ENCODE data around the gene C12orf42. TPM values are rescaled to one million over a fixed set of nuclear protein-coding genes. Genes with fewer than 3 reads are reported as not detected.

Gene C12orf42
- total and polyA plus RNA-seq, 2 of the 4 experiments (the other 2 are of a cell fraction): not detected

DNA sequence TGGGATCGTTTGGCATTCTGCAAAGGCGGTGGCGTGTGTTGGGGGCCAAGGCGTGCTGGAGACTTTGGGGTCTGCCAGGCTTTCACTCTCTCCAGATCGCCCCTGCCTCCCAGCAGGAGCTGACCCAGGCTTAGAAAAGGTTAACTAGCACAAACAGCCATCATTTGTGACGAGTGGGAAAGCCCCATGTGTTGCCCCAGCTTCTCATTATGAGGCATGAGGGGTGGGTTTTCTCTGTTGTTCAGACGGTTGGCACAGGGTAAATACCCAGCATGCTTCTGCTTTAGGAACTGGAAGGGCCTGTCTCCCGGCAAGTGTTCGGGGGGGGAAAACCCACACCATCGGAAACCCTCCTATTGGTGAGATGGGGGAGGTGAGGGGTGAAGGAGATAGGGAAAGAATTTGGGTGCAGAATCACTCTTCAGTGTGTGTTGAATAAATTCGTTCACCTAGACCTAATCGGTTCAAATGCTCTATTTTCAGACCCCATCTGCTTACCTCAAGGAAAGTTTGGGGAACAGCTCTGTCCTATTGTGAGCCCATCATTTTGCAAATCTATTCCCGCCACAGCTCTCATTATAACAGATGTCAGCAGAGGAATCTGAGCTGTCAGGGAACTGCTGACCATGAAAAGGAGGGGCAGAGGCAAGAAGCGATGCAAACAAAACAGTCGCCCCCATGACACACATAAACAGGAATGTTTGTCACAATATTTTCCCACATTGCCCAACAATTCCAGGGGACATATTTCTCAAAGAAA lies 34.7 kb upstream of the C12orf42 start:
- intact Hi-C loops (cut with micrococcal nuclease) (no loop called here), dilution Hi-C loops (cut with HindIII; ENCODE audit: low sequenced_read_pairs, unreplicated experiment) (no loop called here), in situ Hi-C loops (cut with MboI; ENCODE audit: low sequenced_read_pairs) (no loop called here)
- H2BK120ac ChIP-seq (ENCODE audit: low read depth, low read length): no peak overlapping the region
- POLR2A ChIA-PET (ENCODE audit: unreplicated experiment): no interaction called here
- H3K36me3 ChIP-seq (ENCODE audit: control insufficient read depth, insufficient read depth, low read length): no peaks in the 10 kb centered on the region
- H3K27me3 ChIP-seq (ENCODE audit: control insufficient read depth, insufficient read depth, low read length): no peaks in the 10 kb centered on the region
- no peak overlapping the region for H2AK5ac ChIP-seq (ENCODE audit: low read depth, low read length)
- H3K14ac ChIP-seq (replicated peaks; ENCODE audit: low read depth, low read length): no peak overlapping the region
- no peak overlapping the region for H4K5ac ChIP-seq (ENCODE audit: low read depth, low read length)
- ATAC-seq (ENCODE audit: low read depth): no peak
- H2AFZ ChIP-seq (replicated peaks; ENCODE audit: low read length, poor library complexity): no peak overlapping the region
- no peak overlapping the region for H4K91ac ChIP-seq (ENCODE audit: insufficient read depth, low read depth, low read length)
- no peak overlapping the region for H3K27ac ChIP-seq (ENCODE audit: insufficient read depth, low read length)
- H3K9me1 ChIP-seq (ENCODE audit: insufficient read depth, low read length): no peaks in the 10 kb centered on the region
- no peak overlapping the region for H3K18ac ChIP-seq (ENCODE audit: low read depth, low read length)
- H3K9ac ChIP-seq (ENCODE audit: low read depth, low read length): no peak overlapping the region
- no peak overlapping the region for H3K56ac ChIP-seq (ENCODE audit: extremely low read depth, insufficient read depth, low read length)
- no TSS peak for BruUV-seq (replicated peaks)
- H3K79me1 ChIP-seq (ENCODE audit: low read depth in 1 of 2, low read length in 2 of 2): no peaks in the 10 kb centered on the region
- no peak overlapping the region for H2BK20ac ChIP-seq (ENCODE audit: low read depth, low read length)
- no peaks in the 10 kb centered on the region for H3K4me1 ChIP-seq (ENCODE audit: control insufficient read depth, insufficient read depth, low read length)
- H2BK15ac ChIP-seq (ENCODE audit: low read depth, low read length): no peak overlapping the region
- CTCF ChIA-PET: no interaction called here
- no peak for DNase-seq
- TF ChIP-seq MAFK (IDR thresholded peaks at IDR 0.05; ENCODE audit: low read depth, low read length): no peak
- no peak for TF ChIP-seq CHD1 (IDR thresholded peaks at IDR 0.05; ENCODE audit: low read depth, low read length)
- no peak for TF ChIP-seq POLR2A (IDR thresholded peaks at IDR 0.05; ENCODE audit: low read depth, low read length)
- TF ChIP-seq MAZ (IDR thresholded peaks at IDR 0.05; ENCODE audit: borderline replicate concordance, low read depth, low read length): no peak
- no peak for TF ChIP-seq ELK1 (IDR thresholded peaks at IDR 0.05; ENCODE audit: borderline replicate concordance, low read depth, low read length)
- TF ChIP-seq SMC3 (IDR thresholded peaks at IDR 0.05; ENCODE audit: low read depth, low read length): no peak
- no peak for TF ChIP-seq BHLHE40 (IDR thresholded peaks at IDR 0.05; ENCODE audit: low read depth, low read length)
- TF ChIP-seq MXI1 (IDR thresholded peaks at IDR 0.05; ENCODE audit: borderline replicate concordance, low read depth, low read length): no peak
- no peak for TF ChIP-seq CTCF (conservative IDR thresholded peaks at IDR 0.05; ENCODE audit: low read depth, low read length)
- TF ChIP-seq FOS (IDR thresholded peaks at IDR 0.05; ENCODE audit: low read depth, low read length): no peak
- no peak for TF ChIP-seq RAD21 (IDR thresholded peaks at IDR 0.05; ENCODE audit: low read length)
- no peak for TF ChIP-seq RCOR1 (IDR thresholded peaks at IDR 0.05; ENCODE audit: insufficient replicate concordance, low read length)
- TF ChIP-seq NFE2L2 (IDR thresholded peaks at IDR 0.05; ENCODE audit: low read depth, low read length): no peak
- H3K4me2 ChIP-seq (ENCODE audit: low read depth, low read length): no peak overlapping the region
- H3K4me3 ChIP-seq (ENCODE audit: insufficient read depth, low read depth, low read length): no peak overlapping the region
- H3K23ac ChIP-seq (ENCODE audit: low read depth, low read length): no peak overlapping the region
- H4K8ac ChIP-seq (ENCODE audit: low read depth in 2 of 2, low read length in 2 of 2): no peak overlapping the region
- no CpG with 5 or more reads among the region's 15 CpGs for WGBS, 2 experiments (ENCODE audit: extremely low coverage in 2 of 2, insufficient read length in 1 of 2)
- no peaks in the 10 kb centered on the region for H4K20me1 ChIP-seq (ENCODE audit: insufficient read depth, low read length)
- no peaks in the 10 kb centered on the region for H3K9me3 ChIP-seq (ENCODE audit: control insufficient read depth, insufficient read depth, low read length)
- H2BK5ac ChIP-seq (ENCODE audit: low read depth, low read length, poor library complexity, severe bottlenecking): no peak overlapping the region
- no peak overlapping the region for H3K4ac ChIP-seq (ENCODE audit: low read depth, low read length)
- no peak overlapping the region for H2AK9ac ChIP-seq (replicated peaks; ENCODE audit: low read depth, low read length, poor library complexity)

All from IMR-90 (cell line).